IMR-90 (cell line): Measurements from ENCODE around the gene ZEB2. TPM values are rescaled to one million over a fixed set of nuclear protein-coding genes. Genes with fewer than 3 reads are reported as not detected.
A peak's percentile ranks its signal among the peaks of the same experiment; 100 is the strongest.

ENCODE experiments used
- ATAC-seq: fragments of 200-7000 bp; cut with Tn5 transposase; 2 replicates; pipeline ENCODE4 v1.9.1; 2020; ENCODE audit warnings: low read depth, mild to moderate bottlenecking, moderate library complexity
- BruUV-seq: library from RNA; stranded (reverse); fragments of 400-500 nt; replicated peaks from 2 replicates; lab custom pipeline; 2021; lab: Mats Ljungman, UMichigan
- CTCF ChIA-PET: fragments of 300-600 bp; formaldehyde crosslinking; extraction: SDS; loops from one replicate; lab custom pipeline; 2021; ENCODE audit warnings: antibody characterized with exemption; lab: Yijun Ruan, JAX
- POLR2A ChIA-PET: fragments of 300-600 bp; sonication (Branson Sonifier 250); formaldehyde crosslinking; loops from one replicate; lab custom pipeline; 2022; ENCODE audit warnings: antibody characterized with exemption; ENCODE audit not compliant: unreplicated experiment; lab: Charles Lee
- DNase-seq: peaks from one replicate; pipeline ENCODE4 v3.0.0; 2013
- H2AFZ ChIP-seq: replicated peaks from 2 replicates; pipeline ENCODE3; 2013; ENCODE audit warnings: low read length, mild to moderate bottlenecking; ENCODE audit not compliant: poor library complexity
- H2AK5ac ChIP-seq: 2 replicates; pipeline ENCODE4 v1.6.1; 2013; ENCODE audit warnings: low read depth, low read length, inconsistent platforms
- H2AK9ac ChIP-seq: replicated peaks from 2 replicates; pipeline ENCODE3; 2013; ENCODE audit warnings: mild to moderate bottlenecking, low read depth, low read length, moderate library complexity; ENCODE audit not compliant: poor library complexity
- H2BK120ac ChIP-seq: 2 replicates; pipeline ENCODE4 v1.6.1; 2013; ENCODE audit warnings: low read depth, low read length, inconsistent platforms
- H2BK15ac ChIP-seq: 3 replicates; pipeline ENCODE4 v1.6.1; 2013; ENCODE audit warnings: low read depth, low read length, inconsistent platforms
- H2BK20ac ChIP-seq: 2 replicates; pipeline ENCODE4 v1.6.1; 2013; ENCODE audit warnings: low read depth, mild to moderate bottlenecking, inconsistent platforms, low read length, moderate library complexity
- H2BK5ac ChIP-seq: 2 replicates; pipeline ENCODE4 v1.6.1; 2013; ENCODE audit warnings: mild to moderate bottlenecking, low read depth, low read length, inconsistent platforms; ENCODE audit not compliant: poor library complexity, severe bottlenecking
- H3K14ac ChIP-seq: replicated peaks from 2 replicates; pipeline ENCODE4 v1.6.1; 2013; ENCODE audit warnings: low read depth, low read length, inconsistent platforms
- H3K18ac ChIP-seq: 2 replicates; pipeline ENCODE4 v1.6.1; 2013; ENCODE audit warnings: low read depth, low read length, control low read depth
- H3K23ac ChIP-seq: 2 replicates; pipeline ENCODE4 v1.6.1; 2013; ENCODE audit warnings: low read depth, low read length, inconsistent platforms
- H3K27ac ChIP-seq: 2 replicates; pipeline ENCODE4 v1.5.1; 2013; ENCODE audit warnings: mild to moderate bottlenecking, control low read depth, low read length; ENCODE audit not compliant: insufficient read depth
- H3K27me3 ChIP-seq: 2 replicates; pipeline ENCODE4 v1.6.1; 2013; ENCODE audit warnings: low read length; ENCODE audit not compliant: control insufficient read depth, insufficient read depth
- H3K36me3 ChIP-seq: 2 replicates; pipeline ENCODE4 v1.6.1; 2013; ENCODE audit warnings: low read length, mixed read lengths; ENCODE audit not compliant: control insufficient read depth, insufficient read depth
- H3K4ac ChIP-seq: 2 replicates; pipeline ENCODE4 v1.6.1; 2013; ENCODE audit warnings: low read depth, low read length, inconsistent platforms
- H3K4me1 ChIP-seq: 2 replicates; pipeline ENCODE4 v1.6.1; 2013; ENCODE audit warnings: low read length, mixed read lengths; ENCODE audit not compliant: control insufficient read depth, insufficient read depth
- H3K4me2 ChIP-seq: 2 replicates; pipeline ENCODE4 v1.6.1; 2013; ENCODE audit warnings: low read depth, mild to moderate bottlenecking, control low read depth, low read length, moderate library complexity
- H3K4me3 ChIP-seq: 2 replicates; pipeline ENCODE4 v1.5.1; 2013; ENCODE audit warnings: low read depth, mild to moderate bottlenecking, control low read depth, low read length, moderate library complexity; ENCODE audit not compliant: insufficient read depth
- H3K56ac ChIP-seq: 2 replicates; pipeline ENCODE4 v1.6.1; 2013; ENCODE audit warnings: low read length, inconsistent platforms; ENCODE audit not compliant: insufficient read depth; ENCODE audit errors: extremely low read depth
- H3K79me1 ChIP-seq, 2 experiments: 2 replicates each; pipeline ENCODE4 v1.6.1; 2013; ENCODE audit warnings: low read length in 2 of 2, inconsistent platforms in 1 of 2, low read depth in 1 of 2
- H3K9ac ChIP-seq: 2 replicates; pipeline ENCODE4 v1.6.1; 2013; ENCODE audit warnings: low read depth, low read length, control low read depth
- H3K9me1 ChIP-seq: 2 replicates; pipeline ENCODE4 v1.6.1; 2013; ENCODE audit warnings: low read length, inconsistent platforms; ENCODE audit not compliant: insufficient read depth
- H3K9me3 ChIP-seq: 2 replicates; pipeline ENCODE4 v1.6.1; 2013; ENCODE audit warnings: low read length; ENCODE audit not compliant: control insufficient read depth, insufficient read depth
- H4K20me1 ChIP-seq: 2 replicates; pipeline ENCODE4 v1.6.1; 2013; ENCODE audit warnings: low read length, inconsistent platforms; ENCODE audit not compliant: insufficient read depth
- H4K5ac ChIP-seq: 2 replicates; pipeline ENCODE4 v1.6.1; 2013; ENCODE audit warnings: mild to moderate bottlenecking, low read depth, low read length, control low read depth
- H4K8ac ChIP-seq, 2 experiments: 2 replicates each; pipeline ENCODE4 v1.6.1; 2013; ENCODE audit warnings: low read depth in 2 of 2, low read length in 2 of 2, control low read depth in 1 of 2, inconsistent platforms in 1 of 2
- H4K91ac ChIP-seq: 2 replicates; pipeline ENCODE4 v1.6.1; 2013; ENCODE audit warnings: low read depth, low read length, inconsistent platforms; ENCODE audit not compliant: insufficient read depth
- BHLHE40 ChIP-seq: fragments of 150-350 bp; IDR thresholded peaks from 2 replicates; pipeline ENCODE4 v1.6.1; 2016; ENCODE audit warnings: mild to moderate bottlenecking, low read depth, low read length
- CEBPB ChIP-seq: IDR thresholded peaks from 2 replicates; pipeline ENCODE4 v1.6.1; 2012; ENCODE audit warnings: low read depth, low read length, improper control_type of control experiment
- CHD1 ChIP-seq: IDR thresholded peaks from 2 replicates; pipeline ENCODE4 v1.6.1; 2012; ENCODE audit warnings: low read depth, low read length, improper control_type of control experiment
- CTCF ChIP-seq: conservative IDR thresholded peaks from 2 replicates; pipeline ENCODE4 v1.5.1; 2012; ENCODE audit warnings: mild to moderate bottlenecking, low read depth, low read length, improper control_type of control experiment
- ELK1 ChIP-seq: fragments of 150-350 bp; IDR thresholded peaks from 2 replicates; pipeline ENCODE4 v1.6.1; 2016; ENCODE audit warnings: low read depth, mild to moderate bottlenecking, low read length, moderate library complexity, borderline replicate concordance
- FOS ChIP-seq: fragments of 150-350 bp; IDR thresholded peaks from 2 replicates; pipeline ENCODE4 v1.6.1; 2016; ENCODE audit warnings: low read depth, low read length
- MAFK ChIP-seq: IDR thresholded peaks from 2 replicates; pipeline ENCODE4 v1.6.1; 2012; ENCODE audit warnings: low read depth, low read length, improper control_type of control experiment
- MAZ ChIP-seq: IDR thresholded peaks from 2 replicates; pipeline ENCODE4 v1.6.1; 2012; ENCODE audit warnings: low read depth, mild to moderate bottlenecking, low read length, improper control_type of control experiment, moderate library complexity, borderline replicate concordance
- MXI1 ChIP-seq: IDR thresholded peaks from 2 replicates; pipeline ENCODE4 v1.6.1; 2012; ENCODE audit warnings: low read depth, mild to moderate bottlenecking, low read length, moderate library complexity, borderline replicate concordance
- POLR2A ChIP-seq: IDR thresholded peaks from 2 replicates; pipeline ENCODE4 v1.6.1; 2012; ENCODE audit warnings: mild to moderate bottlenecking, low read depth, low read length
- RAD21 ChIP-seq: IDR thresholded peaks from 2 replicates; pipeline ENCODE4 v1.6.1; 2012; ENCODE audit warnings: low read length, improper control_type of control experiment
- RCOR1 ChIP-seq: IDR thresholded peaks from 2 replicates; pipeline ENCODE4 v1.6.1; 2012; ENCODE audit warnings: mild to moderate bottlenecking, low read length, improper control_type of control experiment; ENCODE audit not compliant: insufficient replicate concordance
- RFX5 ChIP-seq: IDR thresholded peaks from 2 replicates; pipeline ENCODE4 v1.8.0; 2012; ENCODE audit warnings: low read depth, mild to moderate bottlenecking, low read length, moderate library complexity
- SMC3 ChIP-seq: fragments of 150-350 bp; IDR thresholded peaks from 2 replicates; pipeline ENCODE4 v1.6.1; 2016; ENCODE audit warnings: low read depth, mild to moderate bottlenecking, antibody characterized with exemption, low read length, moderate library complexity
- USF2 ChIP-seq: fragments of 150-350 bp; IDR thresholded peaks from 2 replicates; pipeline ENCODE4 v1.6.1; 2017; ENCODE audit warnings: mild to moderate bottlenecking, antibody characterized with exemption, low read length, low read depth
- WGBS, 2 experiments: methylation state at CpG; one replicate each; pipeline versions ENCODE4 v1.1.5 to v1.1.7; 2013; ENCODE audit warnings: missing lambda C conversion rate in 2 of 2; ENCODE audit not compliant: insufficient read length in 1 of 2; ENCODE audit errors: extremely low coverage in 2 of 2; 5-methylcytosine and 5-hydroxymethylcytosine counted together
- dilution Hi-C: fragments of 300-500 bp; cut with HindIII; formaldehyde crosslinking; loops from one replicate; pipeline ENCODE4 v1.14.3; 2018; ENCODE audit warnings: low sequenced_read_pairs; ENCODE audit not compliant: unreplicated experiment
- in situ Hi-C: fragments of 300-500 bp; cut with MboI; formaldehyde crosslinking; loops from 3 replicates; pipeline ENCODE4 v1.14.3; 2019; ENCODE audit warnings: low sequenced_read_pairs, inconsistent platforms, mixed read lengths
- intact Hi-C: fragments of 100-400 bp; cut with micrococcal nuclease; formaldehyde crosslinking; loops from 2 replicates; pipeline ENCODE4 v1.10.0; 2022
- polyA plus RNA-seq, 3 experiments: library from polyadenylated mRNA; depleted of rRNA; stranded (reverse); fragments of >200 nt; gene quantifications; 2 replicates each; pipeline ENCODE4 v1.2.3, GENCODE V29; 2012; ENCODE audit warnings: low replicate concordance in 1 of 3
- total RNA-seq: library from RNA; depleted of rRNA; stranded (reverse); fragments of >200 nt; gene quantifications from 2 replicates; pipeline ENCODE4 v1.2.3, GENCODE V29; 2012

Gene ZEB2
- total and polyA plus RNA-seq, 2 of the 4 experiments (the other 2 are of a cell fraction): 22.4 to 50.9 TPM

GRCh38 chr2:144358374-144358964 is 161.4 kb downstream of the ZEB2 start:
- H2AK5ac ChIP-seq: no peak overlapping the region
- no peak overlapping the region for H3K9ac ChIP-seq
- H2AFZ ChIP-seq: no peak overlapping the region
- intact Hi-C loops (no loop called here), dilution Hi-C loops (no loop called here), in situ Hi-C loops (no loop called here)
- H2BK15ac ChIP-seq: no peak overlapping the region; the same call in 2 of the 3 replicates
- peak overlapping the region; percentile 78 for H3K4ac ChIP-seq
- no peak overlapping the region for H3K4me3 ChIP-seq
- no peaks in the 10 kb centered on the region for H3K36me3 ChIP-seq
- no peak for DNase-seq
- H4K20me1 ChIP-seq: no peaks in the 10 kb centered on the region
- no CpG with 5 or more reads among the region's 3 CpGs for WGBS, 2 experiments
- POLR2A ChIA-PET: no interaction called here
- peak overlapping the region; percentile 53; the same call in 1 of the 2 replicates for H3K4me2 ChIP-seq
- H3K23ac ChIP-seq: peak overlapping the region; percentile 21; the same call in 1 of the 2 replicates
- peak overlapping the region; percentile 64 for H4K91ac ChIP-seq
- 0 out of 4 replicates have a peak, but pooled peaks cover 0 to 4% of the 10 kb centered on the region in 2 experiments for H3K79me1 ChIP-seq
- H4K8ac ChIP-seq: peak overlapping the region in 1 of 2 experiments; percentile 53; a peak in 2 of 4 replicates
- H3K4me1 ChIP-seq: peaks cover 11% of the 10 kb centered on the region; the same call in 1 of the 2 replicates
- H3K56ac ChIP-seq: peak overlapping the region; percentile 62; the same call in 1 of the 2 replicates
- peak overlapping the region; percentile 97 for H2BK20ac ChIP-seq
- no peaks in the 10 kb centered on the region for H3K9me3 ChIP-seq
- BruUV-seq: no TSS peak
- peak overlapping the region; percentile 94 for H2BK5ac ChIP-seq
- H3K18ac ChIP-seq: peak overlapping the region; percentile 91; the same call in 1 of the 2 replicates
- no peak overlapping the region for H4K5ac ChIP-seq
- H3K9me1 ChIP-seq: peaks cover 5% of the 10 kb centered on the region; the same call in 1 of the 2 replicates
- CTCF ChIA-PET: no interaction called here
- H3K14ac ChIP-seq: 0 out of 2 replicates have a peak overlapping the region, but pooled peaks have one; percentile 20
- H2AK9ac ChIP-seq: no peak overlapping the region
- ATAC-seq: no peak
- H3K27me3 ChIP-seq: no peaks in the 10 kb centered on the region
- H3K27ac ChIP-seq: peak overlapping the region; percentile 28; the same call in 1 of the 2 replicates
- H2BK120ac ChIP-seq: peak overlapping the region; percentile 82
- TF ChIP-seq FOS (no peak), CTCF (no peak), BHLHE40 (no peak), MXI1 (no peak), USF2 (no peak), CEBPB (no peak), CHD1 (no peak), SMC3 (no peak), RCOR1 (no peak), RAD21 (no peak), POLR2A (no peak), RFX5 (no peak), ELK1 (no peak), MAZ (no peak), MAFK (no peak)
